Skeletal muscle satellite cell (primary cell): Measurements from ENCODE around the gene DIAPH3.

ENCODE experiments used
- H3K27me3 ChIP-seq: 2 replicates; pipeline ENCODE4 v1.7.0; 2013; ENCODE audit warnings: low read length; ENCODE audit not compliant: control insufficient read depth, insufficient read depth
- H3K36me3 ChIP-seq: 2 replicates; pipeline ENCODE4 v1.7.0; 2013; ENCODE audit warnings: mild to moderate bottlenecking, control low read depth, low read length; ENCODE audit not compliant: insufficient read depth
- H3K4me1 ChIP-seq: 2 replicates; pipeline ENCODE4 v1.7.0; 2013; ENCODE audit warnings: low read length; ENCODE audit not compliant: control insufficient read depth, insufficient read depth
- H3K4me2 ChIP-seq: 2 replicates; pipeline ENCODE4 v1.7.0; 2013; ENCODE audit warnings: mild to moderate bottlenecking, low read length
- H3K4me3 ChIP-seq: 2 replicates; pipeline ENCODE4 v1.7.0; 2013; ENCODE audit warnings: low read length
- H3K9ac ChIP-seq: 2 replicates; pipeline ENCODE4 v1.7.0; 2013; ENCODE audit warnings: mild to moderate bottlenecking, low read depth, low read length, moderate library complexity
- H3K9me3 ChIP-seq: replicated peaks from 2 replicates; pipeline ENCODE4 v1.7.0; 2013; ENCODE audit warnings: mild to moderate bottlenecking, control low read depth, low read length

The DIAPH3 gene

GRCh38 chr13:60012488-60012887 lies 151.2 kb downstream of the DIAPH3 start:
- Histone ChIP-seq H3K9me3 (no peaks in the 10 kb centered on the region), H3K4me2 (no peak overlapping the region), H3K4me1 (no peaks in the 10 kb centered on the region), H3K4me3 (no peak overlapping the region), H3K27me3 (no peaks in the 10 kb centered on the region), H3K36me3 (no peaks in the 10 kb centered on the region), H3K9ac (no peak overlapping the region)

GRCh38 chr13:60009300-60010253 lies 154.2 kb downstream of the DIAPH3 start:
- H3K27me3 ChIP-seq: no peaks in the 10 kb centered on the region
- H3K4me2 ChIP-seq: no peak overlapping the region
- H3K36me3 ChIP-seq: no peaks in the 10 kb centered on the region
- H3K4me3 ChIP-seq: no peak overlapping the region
- H3K4me1 ChIP-seq: no peaks in the 10 kb centered on the region
- no peak overlapping the region for H3K9ac ChIP-seq
- H3K9me3 ChIP-seq: no peaks in the 10 kb centered on the region

GRCh38 chr13:60001889-60002288 lies 161.8 kb downstream of the DIAPH3 start:
- Histone ChIP-seq H3K4me1 (no peaks in the 10 kb centered on the region), H3K4me3 (no peak overlapping the region), H3K9me3 (no peaks in the 10 kb centered on the region), H3K27me3 (no peaks in the 10 kb centered on the region), H3K36me3 (peaks cover 4% of the 10 kb centered on the region), H3K9ac (no peak overlapping the region), H3K4me2 (no peak overlapping the region)

- no peaks in the 10 kb centered on the region for H3K9me3 ChIP-seq
- H3K4me3 ChIP-seq: no peak overlapping the region
- H3K4me1 ChIP-seq: no peaks in the 10 kb centered on the region
- H3K9ac ChIP-seq: no peak overlapping the region
- peaks cover 4% of the 10 kb centered on the region for H3K36me3 ChIP-seq
- H3K4me2 ChIP-seq: no peak overlapping the region
- H3K27me3 ChIP-seq: no peaks in the 10 kb centered on the region
Measured at GRCh38 chr13:60000976-60001375, 162.8 kb downstream of the DIAPH3 start.

GRCh38 chr13:60000081-60000480 lies 163.6 kb downstream of the DIAPH3 start:
- Histone ChIP-seq H3K9me3 (no peaks in the 10 kb centered on the region), H3K27me3 (no peaks in the 10 kb centered on the region)

GRCh38 chr13:59997976-59998375 lies 165.8 kb downstream of the DIAPH3 start:
- H3K27me3 ChIP-seq: no peaks in the 10 kb centered on the region
- no peak overlapping the region for H3K4me2 ChIP-seq
- no peak overlapping the region for H3K9ac ChIP-seq
- H3K9me3 ChIP-seq: no peaks in the 10 kb centered on the region
- peaks cover 4% of the 10 kb centered on the region for H3K36me3 ChIP-seq
- H3K4me1 ChIP-seq: no peaks in the 10 kb centered on the region
- H3K4me3 ChIP-seq: no peak overlapping the region

More at GRCh38 chr13:60000081-60000480, 163.6 kb downstream of the DIAPH3 start:
- Histone ChIP-seq H3K4me1 (no peaks in the 10 kb centered on the region), H3K4me3 (no peak overlapping the region), H3K9ac (no peak overlapping the region), H3K36me3 (peaks cover 4% of the 10 kb centered on the region), H3K4me2 (no peak overlapping the region)

GRCh38 chr13:59996461-59996980 lies 167.2 kb downstream of the DIAPH3 start:
- no peaks in the 10 kb centered on the region for H3K9me3 ChIP-seq
- no peaks in the 10 kb centered on the region for H3K4me1 ChIP-seq
- H3K27me3 ChIP-seq: no peaks in the 10 kb centered on the region
- H3K4me3 ChIP-seq: no peak overlapping the region
- peaks cover 2% of the 10 kb centered on the region for H3K36me3 ChIP-seq
- H3K4me2 ChIP-seq: no peak overlapping the region
- no peak overlapping the region for H3K9ac ChIP-seq

GRCh38 chr13:59991395-59991794 lies 172.3 kb downstream of the DIAPH3 start:
- no peaks in the 10 kb centered on the region for H3K9me3 ChIP-seq
- no peak overlapping the region for H3K4me3 ChIP-seq
- no peaks in the 10 kb centered on the region for H3K27me3 ChIP-seq
- H3K36me3 ChIP-seq: no peaks in the 10 kb centered on the region
- no peak overlapping the region for H3K4me2 ChIP-seq
- no peak overlapping the region for H3K9ac ChIP-seq
- no peaks in the 10 kb centered on the region for H3K4me1 ChIP-seq

- Histone ChIP-seq H3K4me1 (peaks cover 9% of the 10 kb centered on the region), H3K9me3 (no peaks in the 10 kb centered on the region), H3K4me3 (no peak overlapping the region), H3K36me3 (no peaks in the 10 kb centered on the region), H3K4me2 (peak overlapping the region; percentile 31), H3K9ac (no peak overlapping the region), H3K27me3 (no peaks in the 10 kb centered on the region)
Measured at GRCh38 chr13:59982631-59983382, 180.9 kb downstream of the DIAPH3 start.

GRCh38 chr13:59979589-59979988 lies 184.1 kb downstream of the DIAPH3 start:
- Histone ChIP-seq H3K4me1 (peaks cover 9% of the 10 kb centered on the region), H3K4me3 (no peak overlapping the region), H3K9me3 (no peaks in the 10 kb centered on the region), H3K36me3 (no peaks in the 10 kb centered on the region), H3K4me2 (no peak overlapping the region), H3K9ac (no peak overlapping the region), H3K27me3 (no peaks in the 10 kb centered on the region)

- Histone ChIP-seq H3K36me3 (no peaks in the 10 kb centered on the region), H3K9me3 (no peaks in the 10 kb centered on the region), H3K4me3 (no peak overlapping the region), H3K4me1 (peaks cover 9% of the 10 kb centered on the region), H3K27me3 (no peaks in the 10 kb centered on the region), H3K4me2 (no peak overlapping the region), H3K9ac (no peak overlapping the region)
Measured at GRCh38 chr13:59978862-59979261, 184.9 kb downstream of the DIAPH3 start.
